ENCODE data around the gene HDAC9.

Gene HDAC9

GRCh38 chr7:18508443-18509427, 13.2 kb downstream of the HDAC9 start:
- Histone ChIP-seq H3K4me1 (ENCODE audit: control insufficient read depth, insufficient read depth, low read length) (no peaks in the 10 kb centered on the region), H3K9me3 (ENCODE audit: control insufficient read depth, insufficient read depth, low read depth, low read length) (no peaks in the 10 kb centered on the region), H3K36me3 (ENCODE audit: control insufficient read depth in 2 of 2, insufficient read depth in 1 of 2, low read length in 2 of 2) (no peaks in the 10 kb centered on the region), H3K27ac (ENCODE audit: extremely low read depth, low read depth, low read length) (no peak overlapping the region), H3K4me3 (ENCODE audit: low read depth, low read length) (peak overlapping the region; percentile 11)
- CTCF ChIA-PET: interaction anchor here (1.2 to 1.3 kb wide), 2 partner anchors 59 to 156 kb away, joined by 4 read pairs; no protein-coding TSS in a partner anchor
- TF ChIP-seq ZNF571 (tag by site-specific recombination; IDR thresholded peaks at IDR 0.05): no peak
- no peak for TF ChIP-seq ZNF645 (tag by site-specific recombination; IDR thresholded peaks at IDR 0.05)
- no peak for TF ChIP-seq ZNF664 (tag by site-specific recombination; IDR thresholded peaks at IDR 0.05)
- TF ChIP-seq ZNF830 (tag by site-specific recombination; IDR thresholded peaks at IDR 0.05; ENCODE audit: low read depth): no peak
- no peak for TF ChIP-seq ZNF169 (tag by site-specific recombination; IDR thresholded peaks at IDR 0.05)
- no peak for TF ChIP-seq SALL2 (tag by site-specific recombination; IDR thresholded peaks at IDR 0.05; ENCODE audit: borderline replicate concordance)
- no peak for TF ChIP-seq ZNF48 (tag by site-specific recombination; IDR thresholded peaks at IDR 0.05)
- no peak for TF ChIP-seq ZEB2 (tag by site-specific recombination; IDR thresholded peaks at IDR 0.05)
- no peak for TF ChIP-seq KLF10 (tag by site-specific recombination; IDR thresholded peaks at IDR 0.05)
- no peak for TF ChIP-seq SCRT2 (tag by site-specific recombination; IDR thresholded peaks at IDR 0.05)
- no peak for TF ChIP-seq KLF16 (tag by site-specific recombination; IDR thresholded peaks at IDR 0.05)
- no peak for TF ChIP-seq KLF1 (tag by site-specific recombination; IDR thresholded peaks at IDR 0.05)
- TF ChIP-seq ZNF398 (tag by site-specific recombination; IDR thresholded peaks at IDR 0.05): no peak
- TF ChIP-seq ZNF416 (tag by site-specific recombination; IDR thresholded peaks at IDR 0.05): no peak
- no peak for TF ChIP-seq SP3 (tag by site-specific recombination; IDR thresholded peaks at IDR 0.05)
- POLR2A ChIA-PET: no interaction called here

GRCh38 chr7:18509481-18509880, 13.9 kb downstream of the HDAC9 start:
- H3K27ac ChIP-seq (ENCODE audit: extremely low read depth, low read depth, low read length): no peak overlapping the region
- POLR2A ChIA-PET: no interaction called here
- no peaks in the 10 kb centered on the region for H3K36me3 ChIP-seq (ENCODE audit: control insufficient read depth in 2 of 2, insufficient read depth in 1 of 2, low read length in 2 of 2)
- no peaks in the 10 kb centered on the region for H3K4me1 ChIP-seq (ENCODE audit: control insufficient read depth, insufficient read depth, low read length)
- no peaks in the 10 kb centered on the region for H3K9me3 ChIP-seq (ENCODE audit: control insufficient read depth, insufficient read depth, low read depth, low read length)
- CTCF ChIA-PET: interaction anchor here (0.6 to 1.3 kb wide), 3 partner anchors 58 to 691 kb away, joined by 3 to 4 read pairs (median 4); no protein-coding TSS in a partner anchor
- H3K4me3 ChIP-seq (ENCODE audit: low read depth, low read length): peak overlapping the region; percentile 7; the same call in 1 of the 2 replicates
- TF ChIP-seq ZNF677 (tag by site-specific recombination; IDR thresholded peaks at IDR 0.05) (no peak), ZNF610 (tag by site-specific recombination; IDR thresholded peaks at IDR 0.05; ENCODE audit: borderline replicate concordance) (no peak), ZNF202 (tag by site-specific recombination; IDR thresholded peaks at IDR 0.05; ENCODE audit: borderline replicate concordance) (no peak), ZNF518A (tag by site-specific recombination; conservative IDR thresholded peaks at IDR 0.05; ENCODE audit: low read depth) (no peak), ZNF274 (IDR thresholded peaks at IDR 0.05; ENCODE audit: low read length) (no peak), ZNF274 (tag by site-specific recombination; IDR thresholded peaks at IDR 0.05; ENCODE audit: borderline replicate concordance) (no peak), ZNF707 (tag by site-specific recombination; IDR thresholded peaks at IDR 0.05) (no peak), BCL11A (tag by site-specific recombination; IDR thresholded peaks at IDR 0.05; ENCODE audit: low read depth) (no peak), ZNF791 (tag by site-specific recombination; IDR thresholded peaks at IDR 0.05) (no peak), CTCF (tag by site-specific recombination; IDR thresholded peaks at IDR 0.05) (no peak), ZNF2 (tag by site-specific recombination; IDR thresholded peaks at IDR 0.05) (no peak)
